GM19452 (cell line): Measurements from ENCODE around the gene PHETA1.
A peak's percentile ranks its signal among the peaks of the same experiment; 100 is the strongest.

ENCODE experiments used
- ATAC-seq: cut with Tn5 transposase; IDR thresholded peaks from one replicate; pipeline ENCODE4 v1.9.1; 2021; ENCODE audit not compliant: unreplicated experiment

PHETA1 gene

GRCh38 chr12:111368788-111369495, at the start of gene PHETA1:
Gene PHETA1 (minus strand): TSS chr12:111369095. CDS start chr12:111363427, 5,668 bp downstream.
- ATAC-seq = peak; percentile 91

- ATAC-seq = no peak
Observed at GRCh38 chr12:111418594-111418880, 49.6 kb upstream of the PHETA1 start.

GRCh38 chr12:111417784-111418593, 49.1 kb upstream of the PHETA1 start:
- no peak for ATAC-seq

- ATAC-seq = no peak
Observed at GRCh38 chr12:111417290-111417689, 48.4 kb upstream of the PHETA1 start.

GRCh38 chr12:111414711-111415252, 45.9 kb upstream of the PHETA1 start:
- no peak for ATAC-seq

- no peak for ATAC-seq
Observed at GRCh38 chr12:111413442-111414086, 44.7 kb upstream of the PHETA1 start.

GRCh38 chr12:111412830-111413441, 44.0 kb upstream of the PHETA1 start:
- no peak for ATAC-seq

- no peak for ATAC-seq
Observed at GRCh38 chr12:111412007-111412829, 43.3 kb upstream of the PHETA1 start.

- ATAC-seq = no peak
Observed at GRCh38 chr12:111411185-111411764, 42.4 kb upstream of the PHETA1 start.

GRCh38 chr12:111410431-111411184, 41.7 kb upstream of the PHETA1 start:
- ATAC-seq = no peak

GRCh38 chr12:111409780-111410430, 41.0 kb upstream of the PHETA1 start:
- no peak for ATAC-seq

GRCh38 chr12:111409403-111409779, 40.5 kb upstream of the PHETA1 start:
- no peak for ATAC-seq

GRCh38 chr12:111408686-111409402, 39.9 kb upstream of the PHETA1 start:
- ATAC-seq = no peak

GRCh38 chr12:111408116-111408440, 39.2 kb upstream of the PHETA1 start:
- ATAC-seq = no peak

GRCh38 chr12:111407377-111408115, 38.7 kb upstream of the PHETA1 start:
- no peak for ATAC-seq

GRCh38 chr12:111406474-111407376, 37.8 kb upstream of the PHETA1 start:
- no peak for ATAC-seq
